Renal cortical epithelial cell (primary cell): ENCODE measurements around the gene FAM81B. TPM values are rescaled to one million over a fixed set of nuclear protein-coding genes. Genes with fewer than 3 reads are reported as not detected.

Source experiments
- DNase-seq: peaks from one replicate; pipeline ENCODE4 v3.0.0-alpha.2; 2011; ENCODE audit warnings: low read depth
- total RNA-seq: library from RNA; depleted of rRNA; stranded (reverse); fragments of >200 nt; gene quantifications from 2 replicates; pipeline ENCODE4 v1.2.3, GENCODE V29; 2014

FAM81B gene
- total RNA-seq, 1 donor from 2014 or later, result not detected

DNA sequence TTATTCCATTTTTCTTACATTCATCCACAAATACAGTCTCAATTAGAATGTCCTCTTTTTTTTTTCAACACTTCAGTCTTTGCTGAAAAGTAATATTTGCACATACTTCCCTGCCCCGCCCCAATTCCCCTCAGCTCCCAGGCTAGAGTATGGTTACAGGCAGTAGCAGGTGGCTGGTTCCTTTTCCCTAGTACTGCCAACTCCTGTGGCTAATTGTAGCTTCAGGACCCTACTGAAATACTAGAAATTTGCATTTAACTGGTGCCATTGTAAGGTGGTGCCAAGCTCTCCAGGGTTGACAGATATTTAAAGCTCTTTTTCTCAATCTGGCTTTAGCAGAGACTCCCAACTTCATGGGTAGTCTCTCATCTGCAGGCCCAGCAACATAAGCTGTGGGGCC is 80.3 kb downstream of the FAM81B start:
- DNase-seq, result no peak

DNA sequence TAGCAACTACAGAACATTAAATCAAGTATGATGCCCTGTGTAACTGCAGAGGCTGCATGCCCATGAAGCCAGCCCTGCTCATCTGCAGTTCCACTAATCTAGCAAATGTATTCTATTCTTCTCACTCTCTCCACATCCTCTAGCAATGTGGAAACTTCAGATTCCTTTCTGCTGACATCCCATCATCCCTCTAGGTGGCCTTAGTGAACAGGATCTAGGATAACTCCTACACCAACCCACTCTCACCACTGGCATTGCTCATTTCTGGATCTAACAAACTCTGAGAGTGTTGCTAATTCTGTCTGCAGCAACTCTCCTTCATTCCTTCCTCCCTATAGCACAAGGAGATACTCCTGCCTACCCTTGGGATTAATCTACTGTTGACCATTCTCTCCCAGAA is 80.8 kb downstream of the FAM81B start:
- peak; percentile 15 for DNase-seq

GRCh38 chr5:95484421-95484820 is 93.3 kb downstream of the FAM81B start:
- no peak for DNase-seq

DNA sequence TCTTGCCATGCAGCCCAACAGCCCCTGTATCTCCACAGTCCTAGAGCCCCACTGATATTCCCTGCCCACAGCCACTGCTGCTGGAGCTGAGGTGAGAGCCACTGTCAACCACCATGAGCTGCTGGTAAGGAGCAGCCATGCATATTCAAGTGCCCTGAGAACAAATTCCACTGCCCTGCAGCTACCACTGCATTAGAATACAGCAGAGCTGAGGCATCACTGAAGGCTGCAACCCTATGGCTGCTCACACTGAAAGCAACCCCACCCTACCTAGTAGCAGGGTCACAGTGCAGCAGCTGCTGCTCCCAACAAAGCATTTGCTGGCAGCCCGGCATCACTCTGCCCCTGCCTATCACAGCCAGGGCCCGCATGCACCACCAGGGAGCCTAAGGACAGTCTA is 95.0 kb downstream of the FAM81B start:
- DNase-seq, result no peak

GRCh38 chr5:95487880-95488279 is 96.7 kb downstream of the FAM81B start:
- no peak for DNase-seq

Other genes with a start within 250 kb of the FAM81B start
- 8.3 and 22.3 TPM in 2 replicates for gene MCTP1, start 106.3 kb upstream of the FAM81B start, total RNA-seq
- 99.8 and 118 TPM in 2 replicates for gene SKIC3, start 163.6 kb downstream of the FAM81B start, total RNA-seq
- 9.0 and 11.7 TPM in 2 replicates for gene ARSK, start 163.7 kb downstream of the FAM81B start, total RNA-seq
- 0.69 TPM in 1 of 2 replicates, not detected in the other for gene GPR150, start 228.7 kb downstream of the FAM81B start, total RNA-seq